ENCODE results near the gene PHF14. TPM values are rescaled to one million over a fixed set of nuclear protein-coding genes. Genes with fewer than 3 reads are reported as not detected.

Gene PHF14
- total and polyA plus RNA-seq, 8 donors, result 18.9 to 140 (median 69.6) TPM

GRCh38 chr7:11181590-11181989 lies 207.9 kb downstream of the PHF14 start:
- Histone ChIP-seq H3K27me3 (no peaks in the 10 kb centered on the region), H3K36me3 (no peaks in the 10 kb centered on the region), H3K27ac (no peak overlapping the region), H3K4me1 (no peaks in the 10 kb centered on the region), H3K4me3 (no peak overlapping the region), H3K9me3 (peaks cover 0 to 7% (median 0%) of the 10 kb centered on the region in 4 donors)
- no peak for DNase-seq
- WGBS, 5 donors, result 58 to 82% (median 77%) methylated on average over 10 of the region's 10 CpGs
- intact Hi-C loops (cut with DNase I; ENCODE audit: low total_unique reads), result no loop called here
- TF ChIP-seq POLR2AphosphoS5 (IDR thresholded peaks at IDR 0.05) (no peak), EP300 (IDR thresholded peaks at IDR 0.05) (no peak), CTCF (IDR thresholded peaks at IDR 0.05) (no peak), POLR2A (IDR thresholded peaks at IDR 0.05) (no peak)

GRCh38 chr7:11182736-11183135 lies 209.1 kb downstream of the PHF14 start:
- H3K9me3 ChIP-seq, result peaks cover 0 to 7% (median 0%) of the 10 kb centered on the region in 4 donors
- H3K27ac ChIP-seq, result no peak overlapping the region
- 46 to 81% (median 59%) methylated on average over 1 of the region's 1 CpG for WGBS, 5 donors

GRCh38 chr7:11185179-11185815 lies 211.6 kb downstream of the PHF14 start:
- TF ChIP-seq POLR2AphosphoS5 (IDR thresholded peaks at IDR 0.05) (no peak), EP300 (IDR thresholded peaks at IDR 0.05) (no peak), CTCF (IDR thresholded peaks at IDR 0.05) (no peak), POLR2A (IDR thresholded peaks at IDR 0.05) (no peak)
- Histone ChIP-seq H3K27ac (no peak overlapping the region), H3K4me1 (no peaks in the 10 kb centered on the region), H3K9me3 (peaks cover 0 to 7% (median 0%) of the 10 kb centered on the region in 4 donors), H3K36me3 (no peaks in the 10 kb centered on the region), H3K27me3 (no peaks in the 10 kb centered on the region), H3K4me3 (no peak overlapping the region)
- no peak for DNase-seq
- intact Hi-C loops (cut with DNase I; ENCODE audit: low total_unique reads), result no loop called here
- WGBS, 5 donors, result 67 to 76% (median 73%) methylated on average over 4 of the region's 4 CpGs

More at GRCh38 chr7:11182736-11183135, 209.1 kb downstream of the PHF14 start:
- Histone ChIP-seq H3K4me3 (no peak overlapping the region), H3K4me1 (no peaks in the 10 kb centered on the region), H3K27me3 (no peaks in the 10 kb centered on the region), H3K36me3 (no peaks in the 10 kb centered on the region)
- no peak for DNase-seq
- TF ChIP-seq CTCF (IDR thresholded peaks at IDR 0.05) (no peak), EP300 (IDR thresholded peaks at IDR 0.05) (no peak), POLR2AphosphoS5 (IDR thresholded peaks at IDR 0.05) (no peak), POLR2A (IDR thresholded peaks at IDR 0.05) (no peak)
- intact Hi-C loops (cut with DNase I; ENCODE audit: low total_unique reads), result no loop called here

- intact Hi-C loops (cut with DNase I; ENCODE audit: low total_unique reads), result no loop called here
- H3K4me1 ChIP-seq, result peaks cover 0 to 11% (median 8%) of the 10 kb centered on the region in 4 donors
- 70 to 87% (median 84%) methylated on average over 8 of the region's 8 CpGs for WGBS, 5 donors
Observed at GRCh38 chr7:11188529-11189310, 215.0 kb downstream of the PHF14 start.

More at GRCh38 chr7:11188529-11189310, 215.0 kb downstream of the PHF14 start:
- no peak for TF ChIP-seq POLR2A (IDR thresholded peaks at IDR 0.05)
- no peak for TF ChIP-seq POLR2AphosphoS5 (IDR thresholded peaks at IDR 0.05)
- no peak for TF ChIP-seq CTCF (IDR thresholded peaks at IDR 0.05)
- TF ChIP-seq EP300 (IDR thresholded peaks at IDR 0.05), result no peak
- peaks cover 0 to 7% (median 0%) of the 10 kb centered on the region in 4 donors for H3K9me3 ChIP-seq
- DNase-seq, result no peak
- H3K36me3 ChIP-seq, result no peaks in the 10 kb centered on the region
- no peak overlapping the region for H3K27ac ChIP-seq
- H3K27me3 ChIP-seq, result no peaks in the 10 kb centered on the region
- H3K4me3 ChIP-seq, result no peak overlapping the region
